Brain microvascular endothelial cell (primary cell): ENCODE data around the gene LRRC74B.
A peak's percentile ranks its signal among the peaks of the same experiment; 100 is the strongest.
"Not testable (repeated sequence)": the region's sequence is repeated elsewhere in the genome, so short reads cannot be mapped to it uniquely, and the experiment has no call there.

ENCODE experiments used
- DNase-seq: peaks from one replicate; pipeline ENCODE4 v3.0.0-alpha.2; 2020
- H3K27ac ChIP-seq: fragments of 250-450 bp; sonication (Bioruptor Pico); 2 replicates; pipeline ENCODE4 v1.5.1; 2020; ENCODE audit warnings: mild to moderate bottlenecking, moderate library complexity
- H3K27me3 ChIP-seq: fragments of 250-450 bp; sonication (Bioruptor Pico); replicated peaks from 2 replicates; pipeline ENCODE4 v1.5.1; 2020; ENCODE audit warnings: mild to moderate bottlenecking
- H3K36me3 ChIP-seq: fragments of 250-450 bp; sonication (Bioruptor Pico); replicated peaks from 2 replicates; pipeline ENCODE4 v1.5.1; 2020; ENCODE audit warnings: mild to moderate bottlenecking
- H3K4me3 ChIP-seq: 2 replicates; pipeline ENCODE4 v1.5.1; 2011; ENCODE audit warnings: low read depth, mild to moderate bottlenecking, control low read depth, low read length, moderate library complexity
- CTCF ChIP-seq: IDR thresholded peaks from 2 replicates; pipeline ENCODE4 v1.5.1; 2011; ENCODE audit warnings: low read depth, mild to moderate bottlenecking, moderate library complexity, low read length, control low read depth, inconsistent platforms; ENCODE audit errors: missing control alignments
- in situ Hi-C: cut with HindIII; loops from 2 replicates; pipeline ENCODE4 v1.10.0; 2017; ENCODE audit warnings: low sequenced_read_pairs, low pct_ligation_motif_present

LRRC74B gene

GRCh38 chr22:21032037-21032867 is 13.5 kb upstream of the LRRC74B start, which contains the start of gene SLC7A4:
Gene SLC7A4 (minus strand): TSS chr22:21032561. CDS start chr22:21031812, 749 bp downstream.
- no peak for DNase-seq
- no peak for TF ChIP-seq CTCF
- Histone ChIP-seq H3K27ac (no peak within 1 kb of the TSS), H3K27me3 (peaks cover 22% of the 10 kb centered on the region), H3K36me3 (no peaks in the 10 kb centered on the region), H3K4me3 (peak within 1 kb of the TSS; percentile 15)
- in situ Hi-C loops: no loop called here

- Histone ChIP-seq H3K4me3 (no peak overlapping the region), H3K27me3 (peaks cover 22% of the 10 kb centered on the region), H3K36me3 (no peaks in the 10 kb centered on the region), H3K27ac (no peak overlapping the region)
- in situ Hi-C loops: no loop called here
- DNase-seq: no peak
- TF ChIP-seq CTCF: no peak
Observed at GRCh38 chr22:21032868-21033688, 12.7 kb upstream of the LRRC74B start.

- in situ Hi-C loops: no loop called here
- H3K4me3 ChIP-seq: no peak overlapping the region
- peaks cover 22% of the 10 kb centered on the region for H3K27me3 ChIP-seq
- no peaks in the 10 kb centered on the region for H3K36me3 ChIP-seq
- no peak for TF ChIP-seq CTCF
- no peak overlapping the region for H3K27ac ChIP-seq
- DNase-seq: no peak
Observed at GRCh38 chr22:21033895-21034294, 11.9 kb upstream of the LRRC74B start.

- no peak overlapping the region for H3K27ac ChIP-seq
- no peaks in the 10 kb centered on the region for H3K36me3 ChIP-seq
- DNase-seq: no peak
- H3K27me3 ChIP-seq: peaks cover 20% of the 10 kb centered on the region
- no peak for TF ChIP-seq CTCF
- no peak overlapping the region for H3K4me3 ChIP-seq
- in situ Hi-C loops: no loop called here
Observed at GRCh38 chr22:21034989-21035388, 10.8 kb upstream of the LRRC74B start.

GRCh38 chr22:21038405-21038804 is 7.3 kb upstream of the LRRC74B start:
- in situ Hi-C loops: no loop called here
- TF ChIP-seq CTCF: no peak
- Histone ChIP-seq H3K27me3 (no peaks in the 10 kb centered on the region), H3K27ac (peak overlapping the region; percentile 76), H3K36me3 (no peaks in the 10 kb centered on the region), H3K4me3 (no peak overlapping the region)
- no peak for DNase-seq

GRCh38 chr22:21039158-21039557 is 6.6 kb upstream of the LRRC74B start:
- H3K27ac ChIP-seq, in situ Hi-C loops: not testable (repeated sequence)

More at GRCh38 chr22:21039158-21039557, 6.6 kb upstream of the LRRC74B start:
- H3K36me3 ChIP-seq, H3K27me3 ChIP-seq, DNase-seq, H3K4me3 ChIP-seq: not testable (repeated sequence)
